GM23338 (cell line): ENCODE measurements around the gene RPTOR. TPM values are rescaled to one million over a fixed set of nuclear protein-coding genes. Genes with fewer than 3 reads are reported as not detected.

Experiments used
- ATAC-seq: fragments of 200-7000 bp; cut with Tn5 transposase; 3 replicates; pipeline ENCODE4 v1.9.1; 2020
- DNase-seq: peaks from one replicate; pipeline ENCODE4 v3.0.0-alpha.2; 2015; ENCODE audit warnings: low spot score
- H2AFZ ChIP-seq: fragments of 200-600 bp; sonication (generic); 2 replicates; pipeline ENCODE4 v1.8.0; 2016; ENCODE audit warnings: antibody characterized with exemption, mild to moderate bottlenecking, moderate library complexity
- H3F3A ChIP-seq: fragments of 200-600 bp; sonication (generic); replicated peaks from 2 replicates; pipeline ENCODE4 v1.8.0; 2017; ENCODE audit warnings: antibody characterized with exemption, mixed run types, low read depth
- H3K27ac ChIP-seq: fragments of 200-600 bp; sonication (generic); 2 replicates; pipeline ENCODE4 v1.6.1; 2016; ENCODE audit warnings: low read depth
- H3K27me3 ChIP-seq: fragments of 200-600 bp; sonication (generic); 2 replicates; pipeline ENCODE4 v1.8.0; 2016; ENCODE audit warnings: mild to moderate bottlenecking, mixed run types, moderate library complexity; ENCODE audit not compliant: insufficient read depth
- H3K36me3 ChIP-seq: fragments of 200-600 bp; sonication (generic); 2 replicates; pipeline ENCODE4 v1.8.0; 2016; ENCODE audit warnings: mild to moderate bottlenecking; ENCODE audit not compliant: insufficient read depth
- H3K4me1 ChIP-seq: fragments of 200-600 bp; sonication (generic); 2 replicates; pipeline ENCODE4 v1.8.0; 2016; ENCODE audit warnings: mild to moderate bottlenecking, moderate library complexity; ENCODE audit not compliant: insufficient read depth
- H3K4me2 ChIP-seq: fragments of 200-600 bp; sonication (generic); 2 replicates; pipeline ENCODE4 v1.7.1; 2017; ENCODE audit warnings: mixed run types
- H3K4me3 ChIP-seq: fragments of 200-600 bp; sonication (generic); 2 replicates; pipeline ENCODE4 v1.6.1; 2016; ENCODE audit warnings: mixed run types
- H3K79me2 ChIP-seq: fragments of 200-600 bp; sonication (generic); replicated peaks from 2 replicates; pipeline ENCODE4 v1.8.0; 2017; ENCODE audit warnings: mild to moderate bottlenecking; ENCODE audit not compliant: insufficient read depth
- H3K9me2 ChIP-seq: fragments of 200-600 bp; sonication (generic); 2 replicates; pipeline ENCODE4 v1.8.0; 2017; ENCODE audit not compliant: insufficient read depth
- H4K20me1 ChIP-seq: fragments of 200-600 bp; sonication (generic); replicated peaks from 2 replicates; pipeline ENCODE4 v1.8.0; 2017; ENCODE audit warnings: mild to moderate bottlenecking; ENCODE audit not compliant: insufficient read depth
- H3K27ac Mint-ChIP-seq: 2 replicates; pipeline ENCODE4 v1.8.0; 2020; ENCODE audit warnings: inconsistent platforms, mild to moderate bottlenecking, moderate library complexity, mixed read lengths
- H3K27me3 Mint-ChIP-seq: 3 replicates; pipeline ENCODE4 v1.8.0; 2022; ENCODE audit warnings: low read depth, mild to moderate bottlenecking, moderate library complexity, mixed read lengths, inconsistent platforms; ENCODE audit not compliant: insufficient read depth, poor library complexity
- H3K36me3 Mint-ChIP-seq: 3 replicates; pipeline ENCODE4 v1.8.0; 2021; ENCODE audit warnings: low read depth, mild to moderate bottlenecking, inconsistent platforms, moderate library complexity, mixed read lengths
- H3K4me1 Mint-ChIP-seq: 3 replicates; pipeline ENCODE4 v1.8.0; 2020; ENCODE audit warnings: mild to moderate bottlenecking, inconsistent platforms, mixed read lengths
- H3K4me3 Mint-ChIP-seq: 3 replicates; pipeline ENCODE4 v1.8.0; 2021; ENCODE audit warnings: moderate library complexity, mild to moderate bottlenecking, inconsistent platforms, mixed read lengths
- H3K9me3 Mint-ChIP-seq: 3 replicates; pipeline ENCODE4 v1.8.0; 2020; ENCODE audit warnings: moderate library complexity, mild to moderate bottlenecking, inconsistent platforms, mixed read lengths
- ETS1 ChIP-seq: IDR thresholded peaks from 2 replicates; pipeline ENCODE4 v1.6.1; 2016; ENCODE audit warnings: antibody characterized with exemption
- EZH2 ChIP-seq: fragments of 200-600 bp; sonication (generic); IDR thresholded peaks from one replicate; pipeline ENCODE4 v1.8.0; 2017; ENCODE audit warnings: antibody characterized with exemption, mild to moderate bottlenecking, low read depth; ENCODE audit not compliant: unreplicated experiment
- EZH2phosphoT487 ChIP-seq: fragments of 200-600 bp; sonication (generic); IDR thresholded peaks from one replicate; pipeline ENCODE4 v1.8.1; 2018; ENCODE audit warnings: antibody characterized with exemption; ENCODE audit not compliant: unreplicated experiment
- JUNB ChIP-seq: IDR thresholded peaks from one replicate; pipeline ENCODE4 v1.6.1; 2016; ENCODE audit warnings: antibody characterized with exemption; ENCODE audit not compliant: unreplicated experiment
- NANOG ChIP-seq: IDR thresholded peaks from 2 replicates; pipeline ENCODE4 v1.6.1; 2016; ENCODE audit warnings: antibody characterized with exemption, borderline replicate concordance
- REST ChIP-seq: IDR thresholded peaks from one replicate; pipeline ENCODE4 v1.6.1; 2018; ENCODE audit warnings: antibody characterized with exemption; ENCODE audit not compliant: unreplicated experiment
- ZNF331 ChIP-seq: fragments of 250-450 bp; sonication (Bioruptor Pico); IDR thresholded peaks from 2 replicates; pipeline ENCODE4 v1.5.0; 2020; ENCODE audit warnings: low read depth, mild to moderate bottlenecking, moderate library complexity
- ZNF462 ChIP-seq: fragments of 250-450 bp; sonication (Bioruptor Pico); IDR thresholded peaks from 2 replicates; pipeline ENCODE4 v1.5.0; 2020; ENCODE audit warnings: mild to moderate bottlenecking, moderate library complexity
- polyA plus RNA-seq: library from polyadenylated mRNA; unstranded; fragments of >200 nt; fragmentation: Nextera tagmentation; extraction: Ambion mirVana; gene quantifications from 2 replicates; pipeline ENCODE4 v1.2.1, GENCODE V29; 2016
- total RNA-seq: library from RNA; depleted of rRNA; stranded (reverse); fragments of >200 nt; shearing (Covaris generic); gene quantifications from 2 replicates; pipeline ENCODE4 v1.2.3, GENCODE V29; 2014

RPTOR gene
- total and polyA plus RNA-seq, 2 experiments from 2014 or later, result 9.5 to 38.0 TPM

GRCh38 chr17:80892019-80892855 is 347.6 kb downstream of the RPTOR start:
- no peaks in the 10 kb centered on the region; the same call in 2 of the 3 replicates for H3K9me3 Mint-ChIP-seq
- H3K4me2 ChIP-seq, result no peak overlapping the region
- H3K36me3 Mint-ChIP-seq, result peaks cover 11% of the 10 kb centered on the region; the same call in 2 of the 3 replicates
- no peaks in the 10 kb centered on the region for H3K4me1 Mint-ChIP-seq
- H3K79me2 ChIP-seq, result no peaks in the 10 kb centered on the region
- no peak overlapping the region for H3K4me3 Mint-ChIP-seq
- no peak overlapping the region for H3K4me3 ChIP-seq
- H3K27me3 ChIP-seq, result no peaks in the 10 kb centered on the region
- H3K27me3 Mint-ChIP-seq, result peaks cover 8% of the 10 kb centered on the region
- H3K4me1 ChIP-seq, result no peaks in the 10 kb centered on the region
- 0 out of 2 replicates have a peak, but pooled peaks cover 3% of the 10 kb centered on the region for H4K20me1 ChIP-seq
- H3F3A ChIP-seq, result no peaks in the 10 kb centered on the region
- H3K27ac ChIP-seq, result no peak overlapping the region; the same call in 1 of the 2 replicates
- DNase-seq (no peak), ATAC-seq (no peak)
- H2AFZ ChIP-seq, result no peak overlapping the region
- H3K9me2 ChIP-seq, result no peaks in the 10 kb centered on the region
- H3K36me3 ChIP-seq, result 0 out of 2 replicates have a peak, but pooled peaks cover 3% of the 10 kb centered on the region
- H3K27ac Mint-ChIP-seq, result no peak overlapping the region
- TF ChIP-seq ZNF331 (CRISPR knock-in tag), result no peak
- no peak for TF ChIP-seq NANOG
- no peak for TF ChIP-seq JUNB

GRCh38 chr17:80892900-80893603 is 348.4 kb downstream of the RPTOR start:
- no peak overlapping the region for H2AFZ ChIP-seq
- H3K79me2 ChIP-seq, result no peaks in the 10 kb centered on the region
- Mint-ChIP-seq H3K9me3 (no peaks in the 10 kb centered on the region; the same call in 2 of the 3 replicates), H3K4me1 (no peaks in the 10 kb centered on the region; the same call in 2 of the 3 replicates), H3K36me3 (peaks cover 11% of the 10 kb centered on the region; the same call in 2 of the 3 replicates), H3K27me3 (peaks cover 8% of the 10 kb centered on the region), H3K27ac (peak overlapping the region; percentile 84; the same call in 1 of the 2 replicates), H3K4me3 (no peak overlapping the region)
- no peaks in the 10 kb centered on the region for H3K27me3 ChIP-seq
- no peaks in the 10 kb centered on the region for H3K4me1 ChIP-seq
- ATAC-seq (no peak), DNase-seq (no peak)
- no peaks in the 10 kb centered on the region for H3K9me2 ChIP-seq
- 0 out of 2 replicates have a peak, but pooled peaks cover 3% of the 10 kb centered on the region for H3K36me3 ChIP-seq
- 0 out of 2 replicates have a peak, but pooled peaks cover 3% of the 10 kb centered on the region for H4K20me1 ChIP-seq
- no peak overlapping the region for H3K4me3 ChIP-seq
- no peaks in the 10 kb centered on the region for H3F3A ChIP-seq
- no peak overlapping the region for H3K4me2 ChIP-seq
- H3K27ac ChIP-seq, result no peak overlapping the region
- TF ChIP-seq JUNB (no peak), ETS1 (no peak), EZH2 (no peak), ZNF331 (CRISPR knock-in tag) (no peak), ZNF462 (CRISPR knock-in tag) (no peak), EZH2phosphoT487 (no peak), REST (no peak)
